ENCODE data around the gene POP7. TPM values are rescaled to one million over a fixed set of nuclear protein-coding genes. Genes with fewer than 3 reads are reported as not detected.
A peak's percentile ranks its signal among the peaks of the same experiment; 100 is the strongest.
"Not testable (repeated sequence)": the region's sequence is repeated elsewhere in the genome, so short reads cannot be mapped to it uniquely, and the experiment has no call there.

POP7 gene
- total RNA-seq, 1 donor from 2014 or later, result 20.2 TPM

DNA sequence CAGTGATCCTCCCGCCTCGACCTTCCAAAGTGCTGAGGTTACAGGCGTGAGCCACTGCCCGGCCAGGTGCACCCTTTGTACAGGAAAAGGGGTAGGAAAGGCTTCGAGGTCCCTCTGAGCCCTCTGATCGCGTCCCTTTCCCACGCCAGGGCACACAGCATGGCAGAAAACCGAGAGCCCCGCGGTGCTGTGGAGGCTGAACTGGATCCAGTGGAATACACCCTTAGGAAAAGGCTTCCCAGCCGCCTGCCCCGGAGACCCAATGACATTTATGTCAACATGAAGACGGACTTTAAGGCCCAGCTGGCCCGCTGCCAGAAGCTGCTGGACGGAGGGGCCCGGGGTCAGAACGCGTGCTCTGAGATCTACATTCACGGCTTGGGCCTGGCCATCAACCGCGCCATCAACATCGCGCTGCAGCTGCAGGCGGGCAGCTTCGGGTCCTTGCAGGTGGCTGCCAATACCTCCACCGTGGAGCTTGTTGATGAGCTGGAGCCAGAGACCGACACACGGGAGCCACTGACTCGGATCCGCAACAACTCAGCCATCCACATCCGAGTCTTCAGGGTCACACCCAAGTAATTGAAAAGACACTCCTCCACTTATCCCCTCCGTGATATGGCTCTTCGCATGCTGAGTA lies 871 bp downstream of the POP7 start:
- peak overlapping the region; percentile 91 for H3K27ac ChIP-seq
- peak overlapping the region; percentile 73 for H3K4me3 ChIP-seq
- no peak for ATAC-seq
- H3K9me3 ChIP-seq, result no peaks in the 10 kb centered on the region
- intact Hi-C loops (cut with DNase I), result loop anchor here (10.0 kb wide), 1 partner anchor 148 kb away; the partner anchor contains the start of gene SLC12A9
- H3K4me1 ChIP-seq, result peaks cover 14% of the 10 kb centered on the region
- TF ChIP-seq, protein P1, sequence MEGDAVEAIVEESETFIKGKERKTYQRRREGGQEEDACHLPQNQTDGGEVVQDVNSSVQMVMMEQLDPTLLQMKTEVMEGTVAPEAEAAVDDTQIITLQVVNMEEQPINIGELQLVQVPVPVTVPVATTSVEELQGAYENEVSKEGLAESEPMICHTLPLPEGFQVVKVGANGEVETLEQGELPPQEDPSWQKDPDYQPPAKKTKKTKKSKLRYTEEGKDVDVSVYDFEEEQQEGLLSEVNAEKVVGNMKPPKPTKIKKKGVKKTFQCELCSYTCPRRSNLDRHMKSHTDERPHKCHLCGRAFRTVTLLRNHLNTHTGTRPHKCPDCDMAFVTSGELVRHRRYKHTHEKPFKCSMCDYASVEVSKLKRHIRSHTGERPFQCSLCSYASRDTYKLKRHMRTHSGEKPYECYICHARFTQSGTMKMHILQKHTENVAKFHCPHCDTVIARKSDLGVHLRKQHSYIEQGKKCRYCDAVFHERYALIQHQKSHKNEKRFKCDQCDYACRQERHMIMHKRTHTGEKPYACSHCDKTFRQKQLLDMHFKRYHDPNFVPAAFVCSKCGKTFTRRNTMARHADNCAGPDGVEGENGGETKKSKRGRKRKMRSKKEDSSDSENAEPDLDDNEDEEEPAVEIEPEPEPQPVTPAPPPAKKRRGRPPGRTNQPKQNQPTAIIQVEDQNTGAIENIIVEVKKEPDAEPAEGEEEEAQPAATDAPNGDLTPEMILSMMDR (IDR thresholded peaks at IDR 0.05), result no peak
- no peak for DNase-seq
- no peaks in the 10 kb centered on the region for H3K36me3 ChIP-seq
- H3K27me3 ChIP-seq, result no peaks in the 10 kb centered on the region

GRCh38 chr7:100708395-100708794 lies 2.5 kb downstream of the POP7 start:
- TF ChIP-seq, protein P1 (IDR thresholded peaks at IDR 0.05), result no peak
- Histone ChIP-seq H3K27ac (no peak overlapping the region), H3K4me1 (peaks cover 14% of the 10 kb centered on the region), H3K36me3 (no peaks in the 10 kb centered on the region), H3K27me3 (no peaks in the 10 kb centered on the region), H3K9me3 (no peaks in the 10 kb centered on the region), H3K4me3 (no peak overlapping the region)
- DNase-seq, result no peak
- intact Hi-C loops (cut with DNase I), result loop anchor here (10.0 kb wide), 1 partner anchor 146 kb away; the partner anchor contains the start of gene SLC12A9
- no peak for ATAC-seq

DNA sequence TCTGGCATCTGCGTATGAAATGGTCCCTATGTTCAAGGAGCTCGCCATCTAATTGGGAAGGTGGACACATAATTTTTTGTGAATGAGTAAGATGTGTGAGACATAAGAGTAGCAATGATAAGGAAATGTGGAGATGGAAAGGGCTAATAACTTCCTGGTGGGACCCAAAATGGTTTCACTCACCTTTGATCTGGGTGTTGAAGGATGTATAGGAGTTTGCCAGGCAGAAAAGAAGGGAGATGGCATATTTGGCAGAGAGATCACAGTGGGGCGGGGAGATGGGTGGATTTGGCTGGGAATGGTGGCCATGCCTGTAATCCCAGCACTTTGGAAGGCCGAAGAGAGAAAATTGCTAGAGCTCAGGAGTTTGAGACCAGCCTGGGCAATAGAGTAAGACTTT lies 4.5 kb downstream of the POP7 start:
- intact Hi-C loops (cut with DNase I), result no loop called here
- Histone ChIP-seq H3K9me3 (no peaks in the 10 kb centered on the region), H3K4me3 (no peak overlapping the region), H3K4me1 (peaks cover 9% of the 10 kb centered on the region), H3K36me3 (no peaks in the 10 kb centered on the region), H3K27me3 (no peaks in the 10 kb centered on the region), H3K27ac (no peak overlapping the region)
- no peak for ATAC-seq
- TF ChIP-seq, protein P1 (IDR thresholded peaks at IDR 0.05), result no peak
- no peak for DNase-seq

DNA sequence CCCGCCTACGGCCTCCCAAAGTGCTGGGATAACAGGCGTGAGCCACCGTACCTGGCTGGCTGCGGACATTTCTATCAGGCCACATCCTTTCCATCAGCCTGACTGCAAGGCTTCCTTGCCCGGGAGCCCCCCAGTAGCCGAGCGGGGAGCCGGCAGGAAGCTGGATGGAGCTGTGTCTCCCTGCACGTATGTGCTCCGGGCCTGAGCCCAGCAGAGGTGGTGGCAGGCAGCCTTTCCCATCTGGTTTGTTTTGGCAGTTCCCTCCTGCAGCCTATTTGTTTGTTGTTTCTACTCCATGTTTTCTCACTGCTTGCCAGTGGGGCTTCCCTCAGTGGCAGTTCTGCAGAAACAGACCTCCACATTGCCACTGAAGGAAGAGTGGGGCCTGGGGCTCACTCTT lies 5.4 kb downstream of the POP7 start:
- Histone ChIP-seq H3K4me3 (no peak overlapping the region), H3K9me3 (no peaks in the 10 kb centered on the region), H3K36me3 (no peaks in the 10 kb centered on the region), H3K27ac (no peak overlapping the region), H3K4me1 (peaks cover 9% of the 10 kb centered on the region), H3K27me3 (no peaks in the 10 kb centered on the region)
- intact Hi-C loops (cut with DNase I), result no loop called here
- ATAC-seq (no peak), DNase-seq (no peak)
- TF ChIP-seq, protein P1 (IDR thresholded peaks at IDR 0.05), result no peak

DNA sequence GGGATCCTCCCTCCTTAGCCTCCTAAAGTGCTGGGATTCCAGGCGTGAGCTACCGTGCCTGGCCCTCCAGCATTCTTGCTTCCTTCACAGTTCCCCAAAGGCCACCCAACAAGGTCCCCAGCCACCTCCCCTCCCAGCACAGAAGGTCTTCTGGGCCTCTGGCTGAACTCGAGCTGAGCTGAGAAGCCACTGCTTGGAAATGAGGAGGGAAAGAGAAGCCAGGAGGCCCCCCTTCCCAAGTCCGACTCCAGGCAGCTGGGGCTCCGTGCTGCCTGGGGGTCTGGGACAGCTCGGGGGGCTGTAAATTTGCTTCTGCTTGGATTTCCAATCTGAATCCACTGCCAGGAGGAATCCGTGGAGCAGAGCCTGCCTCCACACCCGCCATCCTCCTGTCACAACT lies 8.8 kb downstream of the POP7 start:
- no peak overlapping the region for H3K27ac ChIP-seq
- no peaks in the 10 kb centered on the region for H3K9me3 ChIP-seq
- no peaks in the 10 kb centered on the region for H3K36me3 ChIP-seq
- intact Hi-C loops (cut with DNase I), result no loop called here
- TF ChIP-seq, protein P1 (IDR thresholded peaks at IDR 0.05), result no peak
- no peaks in the 10 kb centered on the region for H3K4me1 ChIP-seq
- H3K4me3 ChIP-seq, result no peak overlapping the region
- no peak for DNase-seq
- no peak for ATAC-seq
- H3K27me3 ChIP-seq, result peaks cover 8% of the 10 kb centered on the region

- H3K9me3 ChIP-seq; intact Hi-C loops (cut with DNase I); H3K4me1 ChIP-seq; DNase-seq; H3K27ac ChIP-seq; H3K36me3 ChIP-seq; H3K4me3 ChIP-seq; ATAC-seq: not testable (repeated sequence)
- peaks cover 31% of the 10 kb centered on the region for H3K27me3 ChIP-seq
Measured at GRCh38 chr7:100717073-100717472, 11.2 kb downstream of the POP7 start.
